ENCODE results near the gene FNDC1. TPM values are rescaled to one million over a fixed set of nuclear protein-coding genes. Genes with fewer than 3 reads are reported as not detected.

Gene FNDC1
- total RNA-seq, 1 experiment from 2014 or later = 0.23 TPM

DNA sequence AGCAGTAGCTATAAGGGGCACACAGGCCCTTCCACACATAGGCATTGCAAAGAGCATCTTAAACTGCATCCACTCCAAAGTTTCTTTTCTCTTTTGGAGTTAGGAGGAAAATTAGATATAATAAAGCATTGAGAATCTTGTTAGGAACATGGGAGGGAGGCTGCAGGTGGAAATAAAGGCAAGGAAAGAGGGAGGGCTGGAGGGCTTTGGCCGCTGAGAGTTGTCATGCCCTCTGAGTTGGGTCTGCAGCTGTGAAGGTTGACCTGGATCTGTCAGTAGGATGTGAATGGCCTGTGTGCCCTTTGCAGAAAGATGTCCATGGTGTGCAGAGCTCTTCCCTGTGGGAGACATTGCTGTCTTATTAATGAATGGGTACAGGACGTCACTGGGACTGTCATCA lies 134.0 kb downstream of the FNDC1 start:
- no peak for ATAC-seq
- H3K36me3 ChIP-seq (ENCODE audit: control insufficient read depth, insufficient read depth, low read length) = no peaks in the 10 kb centered on the region
- H3K4me1 ChIP-seq (ENCODE audit: control insufficient read depth, insufficient read depth, low read length) = no peaks in the 10 kb centered on the region
- H3K27me3 ChIP-seq (ENCODE audit: control insufficient read depth, insufficient read depth, low read length) = peaks cover 8% of the 10 kb centered on the region
- TF ChIP-seq, protein P1, sequence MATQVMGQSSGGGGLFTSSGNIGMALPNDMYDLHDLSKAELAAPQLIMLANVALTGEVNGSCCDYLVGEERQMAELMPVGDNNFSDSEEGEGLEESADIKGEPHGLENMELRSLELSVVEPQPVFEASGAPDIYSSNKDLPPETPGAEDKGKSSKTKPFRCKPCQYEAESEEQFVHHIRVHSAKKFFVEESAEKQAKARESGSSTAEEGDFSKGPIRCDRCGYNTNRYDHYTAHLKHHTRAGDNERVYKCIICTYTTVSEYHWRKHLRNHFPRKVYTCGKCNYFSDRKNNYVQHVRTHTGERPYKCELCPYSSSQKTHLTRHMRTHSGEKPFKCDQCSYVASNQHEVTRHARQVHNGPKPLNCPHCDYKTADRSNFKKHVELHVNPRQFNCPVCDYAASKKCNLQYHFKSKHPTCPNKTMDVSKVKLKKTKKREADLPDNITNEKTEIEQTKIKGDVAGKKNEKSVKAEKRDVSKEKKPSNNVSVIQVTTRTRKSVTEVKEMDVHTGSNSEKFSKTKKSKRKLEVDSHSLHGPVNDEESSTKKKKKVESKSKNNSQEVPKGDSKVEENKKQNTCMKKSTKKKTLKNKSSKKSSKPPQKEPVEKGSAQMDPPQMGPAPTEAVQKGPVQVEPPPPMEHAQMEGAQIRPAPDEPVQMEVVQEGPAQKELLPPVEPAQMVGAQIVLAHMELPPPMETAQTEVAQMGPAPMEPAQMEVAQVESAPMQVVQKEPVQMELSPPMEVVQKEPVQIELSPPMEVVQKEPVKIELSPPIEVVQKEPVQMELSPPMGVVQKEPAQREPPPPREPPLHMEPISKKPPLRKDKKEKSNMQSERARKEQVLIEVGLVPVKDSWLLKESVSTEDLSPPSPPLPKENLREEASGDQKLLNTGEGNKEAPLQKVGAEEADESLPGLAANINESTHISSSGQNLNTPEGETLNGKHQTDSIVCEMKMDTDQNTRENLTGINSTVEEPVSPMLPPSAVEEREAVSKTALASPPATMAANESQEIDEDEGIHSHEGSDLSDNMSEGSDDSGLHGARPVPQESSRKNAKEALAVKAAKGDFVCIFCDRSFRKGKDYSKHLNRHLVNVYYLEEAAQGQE (IDR thresholded peaks at IDR 0.05; ENCODE audit: insufficient read depth in 1 of 2, low read depth in 2 of 2, low read length in 1 of 2) = no peak
- TF ChIP-seq, protein P2, sequence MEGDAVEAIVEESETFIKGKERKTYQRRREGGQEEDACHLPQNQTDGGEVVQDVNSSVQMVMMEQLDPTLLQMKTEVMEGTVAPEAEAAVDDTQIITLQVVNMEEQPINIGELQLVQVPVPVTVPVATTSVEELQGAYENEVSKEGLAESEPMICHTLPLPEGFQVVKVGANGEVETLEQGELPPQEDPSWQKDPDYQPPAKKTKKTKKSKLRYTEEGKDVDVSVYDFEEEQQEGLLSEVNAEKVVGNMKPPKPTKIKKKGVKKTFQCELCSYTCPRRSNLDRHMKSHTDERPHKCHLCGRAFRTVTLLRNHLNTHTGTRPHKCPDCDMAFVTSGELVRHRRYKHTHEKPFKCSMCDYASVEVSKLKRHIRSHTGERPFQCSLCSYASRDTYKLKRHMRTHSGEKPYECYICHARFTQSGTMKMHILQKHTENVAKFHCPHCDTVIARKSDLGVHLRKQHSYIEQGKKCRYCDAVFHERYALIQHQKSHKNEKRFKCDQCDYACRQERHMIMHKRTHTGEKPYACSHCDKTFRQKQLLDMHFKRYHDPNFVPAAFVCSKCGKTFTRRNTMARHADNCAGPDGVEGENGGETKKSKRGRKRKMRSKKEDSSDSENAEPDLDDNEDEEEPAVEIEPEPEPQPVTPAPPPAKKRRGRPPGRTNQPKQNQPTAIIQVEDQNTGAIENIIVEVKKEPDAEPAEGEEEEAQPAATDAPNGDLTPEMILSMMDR (IDR thresholded peaks at IDR 0.05) = no peak
- TF ChIP-seq SIN3A (IDR thresholded peaks at IDR 0.05; ENCODE audit: borderline replicate concordance, insufficient read depth, low read depth, low read length) = no peak
- TF ChIP-seq POLR2AphosphoS5 (IDR thresholded peaks at IDR 0.05; ENCODE audit: low read depth, low read length) = no peak
- TF ChIP-seq TCF7L2 (IDR thresholded peaks at IDR 0.05; ENCODE audit: low read depth, low read length) = no peak
- no peak for DNase-seq (ENCODE audit: low read depth, low spot score)
- intact Hi-C loops (cut with micrococcal nuclease; ENCODE audit: unreplicated experiment) (no loop called here), in situ Hi-C loops (cut with HindIII; ENCODE audit: low pct_unique_long_range_greater_than_20kb, low sequenced_read_pairs) (no loop called here)
- BruUV-seq (replicated peaks) = no TSS peak
- H3K9me3 ChIP-seq (ENCODE audit: control insufficient read depth, insufficient read depth, low read depth, low read length) = no peaks in the 10 kb centered on the region
- H3K4me3 ChIP-seq (ENCODE audit: low read depth in 2 of 2, low read length in 2 of 2) = no peak overlapping the region
- ChIA-PET POLR2A (no interaction called here), CTCF (interaction anchor here (0.6 kb wide), 1 partner anchor 418 kb away, joined by 7 read pairs; no protein-coding TSS in a partner anchor)
- H3K27ac ChIP-seq (ENCODE audit: low read length) = no peak overlapping the region

DNA sequence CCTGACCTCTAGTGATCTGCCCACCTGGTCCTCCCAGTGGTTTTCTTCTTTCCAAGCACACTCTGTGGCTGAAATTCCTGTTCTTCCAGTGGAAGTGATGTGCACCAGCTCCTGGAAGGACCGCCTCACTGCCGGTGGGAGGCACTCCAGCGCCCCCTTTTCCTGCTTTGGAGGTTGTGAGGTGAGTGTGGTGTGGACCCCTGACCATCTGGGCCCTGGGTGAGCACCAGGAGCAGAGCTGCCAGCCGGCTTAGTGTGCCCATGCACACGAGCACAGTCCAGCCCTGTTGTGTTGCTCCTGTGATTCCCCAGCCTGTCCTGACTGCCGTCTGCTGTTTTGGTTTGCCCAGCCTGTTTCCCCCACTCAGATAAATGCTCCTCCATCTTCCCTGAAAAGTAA lies 134.6 kb downstream of the FNDC1 start:
- ATAC-seq = no peak
- no peak overlapping the region for H3K4me3 ChIP-seq (ENCODE audit: low read depth in 2 of 2, low read length in 2 of 2)
- TF ChIP-seq POLR2AphosphoS5 (IDR thresholded peaks at IDR 0.05; ENCODE audit: low read depth, low read length) (no peak), TCF7L2 (IDR thresholded peaks at IDR 0.05; ENCODE audit: low read depth, low read length) (no peak), SIN3A (IDR thresholded peaks at IDR 0.05; ENCODE audit: borderline replicate concordance, insufficient read depth, low read depth, low read length) (no peak)
- TF ChIP-seq, protein P2 (IDR thresholded peaks at IDR 0.05) = no peak
- TF ChIP-seq, protein P1 (IDR thresholded peaks at IDR 0.05; ENCODE audit: insufficient read depth in 1 of 2, low read depth in 2 of 2, low read length in 1 of 2) = no peak
- no TSS peak for BruUV-seq (replicated peaks)
- ChIA-PET CTCF (no interaction called here), POLR2A (no interaction called here)
- in situ Hi-C loops (cut with HindIII; ENCODE audit: low pct_unique_long_range_greater_than_20kb, low sequenced_read_pairs) = no loop called here
- H3K4me1 ChIP-seq (ENCODE audit: control insufficient read depth, insufficient read depth, low read length) = no peaks in the 10 kb centered on the region
- intact Hi-C loops (cut with micrococcal nuclease; ENCODE audit: unreplicated experiment) = no loop called here
- DNase-seq (ENCODE audit: low read depth, low spot score) = no peak
- H3K9me3 ChIP-seq (ENCODE audit: control insufficient read depth, insufficient read depth, low read depth, low read length) = no peaks in the 10 kb centered on the region
- H3K36me3 ChIP-seq (ENCODE audit: control insufficient read depth, insufficient read depth, low read length) = no peaks in the 10 kb centered on the region
- peaks cover 6% of the 10 kb centered on the region for H3K27me3 ChIP-seq (ENCODE audit: control insufficient read depth, insufficient read depth, low read length)
- no peak overlapping the region for H3K27ac ChIP-seq (ENCODE audit: low read length)
